NCI-H748 (cell line): ENCODE results near the gene CCDC191.
A peak's percentile ranks its signal among the peaks of the same experiment; 100 is the strongest.

Experiments
- DNase-seq: peaks from one replicate; lab custom pipeline; 2025; ENCODE audit not compliant: unreplicated experiment; lab: John Stamatoyannopoulos, UW

The CCDC191 gene, protein sequence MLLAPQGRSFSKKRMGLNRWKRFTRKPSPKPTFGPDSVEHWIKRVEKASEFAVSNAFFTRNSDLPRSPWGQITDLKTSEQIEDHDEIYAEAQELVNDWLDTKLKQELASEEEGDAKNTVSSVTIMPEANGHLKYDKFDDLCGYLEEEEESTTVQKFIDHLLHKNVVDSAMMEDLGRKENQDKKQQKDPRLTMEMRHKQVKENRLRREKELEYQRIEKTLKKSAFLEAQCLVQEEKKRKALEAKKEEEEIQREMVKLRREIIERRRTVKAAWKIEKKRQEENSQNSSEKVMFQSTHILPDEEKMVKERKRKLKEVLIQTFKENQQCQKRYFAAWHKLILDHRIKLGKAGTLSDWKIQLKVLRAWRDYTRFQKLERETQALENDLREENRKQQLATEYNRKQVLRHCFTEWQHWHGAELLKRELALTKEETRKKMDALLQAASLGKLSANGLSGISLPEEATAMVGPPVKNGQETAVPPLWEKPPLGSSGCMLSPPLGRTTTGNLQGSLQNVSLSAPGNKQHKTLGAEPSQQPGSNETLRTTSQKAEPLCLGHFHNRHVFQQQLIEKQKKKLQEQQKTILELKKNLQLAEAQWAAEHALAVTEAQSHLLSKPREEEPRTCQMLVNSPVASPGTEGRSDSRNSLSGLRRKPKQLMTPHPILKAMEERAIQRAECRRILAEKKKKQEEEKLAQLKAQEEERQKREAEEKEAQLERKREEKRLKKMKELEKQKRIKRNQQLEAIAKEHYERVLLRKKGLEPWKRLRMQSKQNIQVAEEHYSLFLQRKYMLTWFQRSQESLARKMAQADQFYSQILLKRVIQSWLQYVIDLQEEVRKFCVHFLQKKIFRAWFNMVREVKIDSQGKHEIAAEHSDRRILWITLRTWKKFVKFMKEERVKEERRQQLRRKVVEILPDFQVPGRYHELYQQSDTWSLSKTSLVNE

DNA sequence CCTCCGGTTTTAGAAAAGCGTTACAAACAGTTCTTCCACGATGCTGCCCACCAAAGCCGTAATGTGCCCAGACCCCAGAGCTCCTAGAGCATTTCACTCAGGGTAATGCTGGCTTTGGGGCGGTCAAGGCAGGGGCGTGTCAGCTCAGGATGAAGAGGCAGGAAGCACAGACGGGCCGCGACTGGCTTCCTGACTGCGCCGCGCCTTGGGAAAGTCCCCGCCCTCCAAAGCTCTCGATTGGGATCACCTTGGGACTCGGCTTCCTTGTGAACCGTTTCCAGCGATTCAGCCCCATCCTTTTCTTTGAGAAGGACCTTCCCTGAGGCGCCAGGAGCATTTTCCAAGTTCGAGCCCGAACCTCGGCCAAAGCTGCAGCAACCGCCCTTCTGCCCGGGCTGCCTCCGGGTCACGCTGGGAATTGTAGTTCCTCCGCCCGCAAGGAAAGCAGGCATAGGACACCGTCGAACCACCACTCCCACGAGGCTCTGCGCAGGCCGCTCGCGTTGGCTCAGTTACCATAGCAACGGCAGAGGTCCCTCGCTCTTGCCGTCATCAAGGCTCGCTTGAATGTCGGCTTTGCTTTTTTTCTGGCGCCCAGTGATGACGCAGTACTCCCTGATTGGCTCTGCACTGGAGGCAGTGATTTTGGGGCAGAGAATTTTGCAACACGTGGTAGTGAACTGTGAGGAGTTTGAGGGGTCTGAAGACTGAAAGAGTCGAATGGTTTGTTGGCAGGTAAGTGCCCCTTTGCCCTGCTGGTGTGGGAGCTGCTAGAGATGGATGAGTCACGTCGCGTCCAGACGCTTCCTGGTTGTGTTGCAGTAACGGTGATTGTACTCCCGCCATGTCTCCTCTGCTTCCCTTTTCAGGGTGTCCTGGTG, at the start of gene CCDC191, which contains the start of gene QTRT2:
Gene CCDC191, minus strand, starts transcription at position 397 of the 881 bp plus-strand sequence. Its CDS starts 60 bp downstream, at position 337.
Gene QTRT2, plus strand, starts transcription at position 608 of the 881 bp plus-strand sequence. CDS start 8,521 bp downstream, outside the sequence.
- DNase-seq: peak; percentile 98

DNA sequence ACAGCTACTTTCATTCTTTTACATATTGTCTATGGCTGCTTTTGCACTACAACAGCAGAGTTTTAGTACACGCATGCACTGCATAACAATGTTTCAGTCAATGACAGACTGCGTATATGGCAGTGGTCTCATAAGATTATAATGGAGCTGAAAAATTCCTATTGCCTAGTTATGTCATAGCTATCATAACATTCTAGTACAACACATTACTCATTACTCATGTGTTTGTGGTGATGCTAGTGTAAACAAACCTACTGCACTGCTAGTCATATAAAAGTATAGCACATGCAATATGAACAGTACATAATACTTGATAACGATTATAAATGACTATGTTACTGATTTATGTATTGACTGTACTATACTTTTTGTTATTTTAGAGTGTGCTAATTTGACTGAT, 48.1 kb upstream of the CCDC191 start:
- no peak for DNase-seq

DNA sequence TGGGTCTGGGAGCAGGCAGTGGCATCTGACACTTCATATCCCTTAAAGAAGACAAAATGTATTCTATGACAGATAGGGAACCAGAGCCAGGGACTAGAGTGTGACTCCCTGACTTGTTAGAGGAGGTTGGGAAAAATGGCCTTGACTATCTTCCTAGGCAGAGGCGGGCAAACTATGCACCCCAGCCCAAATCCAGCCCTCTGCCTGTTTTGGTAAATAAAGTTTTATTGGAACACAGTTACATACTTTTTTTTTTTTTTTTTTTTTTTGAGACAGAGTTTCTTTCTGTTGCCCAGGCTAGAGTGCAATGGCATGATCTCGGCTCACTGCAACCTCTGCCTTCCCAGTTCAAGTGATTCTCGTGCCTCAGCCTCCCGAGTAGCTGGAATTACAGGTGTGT, 47.5 kb upstream of the CCDC191 start:
- DNase-seq: no peak

DNA sequence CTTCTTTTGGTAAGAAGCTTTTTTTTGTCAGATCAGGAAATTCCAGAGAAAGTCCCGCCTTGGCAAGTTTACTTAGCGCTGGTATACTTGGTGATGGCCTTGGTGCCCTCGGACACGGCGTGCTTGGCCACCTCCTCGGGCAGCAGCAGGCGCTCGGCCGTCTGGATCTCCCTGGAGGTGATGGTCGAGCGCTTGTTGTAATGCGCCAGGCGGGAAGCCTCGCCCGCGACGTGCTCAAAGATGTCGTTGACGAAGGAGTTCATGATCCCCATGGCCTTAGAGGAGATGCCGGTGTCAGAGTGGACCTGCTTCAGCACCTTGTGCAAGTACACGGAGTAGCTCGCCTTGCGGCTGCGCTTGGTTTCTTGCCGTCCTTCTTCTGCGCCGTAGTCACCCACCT, 46.9 kb upstream of the CCDC191 start:
- DNase-seq: no peak

DNA sequence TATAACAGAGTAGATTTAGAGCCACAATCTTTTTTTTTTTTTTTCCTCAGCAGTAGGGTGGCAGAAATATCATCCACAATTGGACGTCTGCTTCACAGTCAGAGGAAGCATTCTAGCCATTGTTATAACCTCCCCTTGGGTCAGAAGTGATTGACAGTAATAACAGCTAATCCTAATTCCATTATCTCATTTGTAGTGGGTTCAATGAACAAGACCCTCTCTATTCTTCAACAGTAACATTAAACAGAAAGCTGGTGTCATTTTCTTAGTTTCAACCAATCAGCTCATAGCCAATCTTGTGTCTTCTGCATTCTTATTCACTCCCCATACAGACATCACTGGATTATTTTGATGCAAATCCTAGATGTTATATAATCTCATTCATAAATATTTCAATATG, 44.8 kb upstream of the CCDC191 start:
- no peak for DNase-seq

DNA sequence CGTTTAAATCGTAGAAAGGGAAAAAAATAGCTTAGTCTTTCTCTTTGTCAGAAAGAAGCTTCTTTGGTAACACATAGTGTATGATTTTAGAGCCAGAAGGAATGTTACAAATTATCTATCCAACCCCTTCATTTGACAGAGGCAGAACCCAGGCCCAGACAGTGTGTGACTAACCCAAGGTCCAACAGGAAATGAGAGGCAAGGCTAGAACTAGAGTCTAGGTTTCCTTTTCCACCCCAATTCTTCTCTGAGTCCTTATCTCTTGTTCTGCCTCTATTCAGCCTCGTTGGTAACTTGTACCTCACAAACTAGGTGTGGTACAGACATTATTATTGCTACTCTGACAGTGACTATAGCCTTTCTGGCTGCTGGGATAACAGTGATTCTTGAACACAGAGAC, 39.5 kb upstream of the CCDC191 start:
- no peak for DNase-seq

DNA sequence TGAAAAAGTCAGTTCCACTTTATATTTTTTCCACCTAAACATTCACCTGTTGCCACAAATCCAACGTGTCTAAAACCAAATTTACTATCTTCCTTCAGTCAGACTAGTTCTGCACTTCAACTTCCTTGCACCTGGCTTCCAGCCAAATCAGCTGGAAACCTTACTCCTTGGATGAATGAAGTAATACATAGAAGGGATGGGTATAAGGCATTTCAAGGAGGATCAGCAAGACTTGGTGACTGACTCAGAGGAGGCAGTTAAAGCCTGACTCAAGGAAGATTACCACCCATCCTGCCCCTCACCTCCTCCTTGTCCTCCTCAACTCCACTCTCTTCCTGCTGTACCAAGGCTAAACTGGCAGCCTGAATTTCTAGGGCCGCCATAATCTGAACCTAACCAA, 37.3 kb upstream of the CCDC191 start:
- no peak for DNase-seq

DNA sequence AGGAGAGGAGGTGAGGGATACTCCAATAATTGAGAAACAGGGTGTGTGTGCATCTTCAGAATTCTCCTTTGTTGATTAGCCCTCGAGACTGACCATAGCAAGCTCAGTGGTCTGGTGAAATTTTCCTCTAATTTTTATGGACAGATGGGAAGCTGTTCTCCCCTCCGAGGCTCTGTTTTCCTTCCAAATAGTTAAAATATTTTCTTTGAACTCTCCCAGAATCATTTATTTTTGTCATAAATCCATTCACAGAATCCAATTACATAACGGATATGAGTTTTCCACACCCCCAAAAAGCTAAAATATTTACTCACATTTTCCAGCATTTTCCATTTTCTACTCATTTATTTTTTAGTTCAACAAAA, 36.7 kb upstream of the CCDC191 start:
- DNase-seq: no peak

DNA sequence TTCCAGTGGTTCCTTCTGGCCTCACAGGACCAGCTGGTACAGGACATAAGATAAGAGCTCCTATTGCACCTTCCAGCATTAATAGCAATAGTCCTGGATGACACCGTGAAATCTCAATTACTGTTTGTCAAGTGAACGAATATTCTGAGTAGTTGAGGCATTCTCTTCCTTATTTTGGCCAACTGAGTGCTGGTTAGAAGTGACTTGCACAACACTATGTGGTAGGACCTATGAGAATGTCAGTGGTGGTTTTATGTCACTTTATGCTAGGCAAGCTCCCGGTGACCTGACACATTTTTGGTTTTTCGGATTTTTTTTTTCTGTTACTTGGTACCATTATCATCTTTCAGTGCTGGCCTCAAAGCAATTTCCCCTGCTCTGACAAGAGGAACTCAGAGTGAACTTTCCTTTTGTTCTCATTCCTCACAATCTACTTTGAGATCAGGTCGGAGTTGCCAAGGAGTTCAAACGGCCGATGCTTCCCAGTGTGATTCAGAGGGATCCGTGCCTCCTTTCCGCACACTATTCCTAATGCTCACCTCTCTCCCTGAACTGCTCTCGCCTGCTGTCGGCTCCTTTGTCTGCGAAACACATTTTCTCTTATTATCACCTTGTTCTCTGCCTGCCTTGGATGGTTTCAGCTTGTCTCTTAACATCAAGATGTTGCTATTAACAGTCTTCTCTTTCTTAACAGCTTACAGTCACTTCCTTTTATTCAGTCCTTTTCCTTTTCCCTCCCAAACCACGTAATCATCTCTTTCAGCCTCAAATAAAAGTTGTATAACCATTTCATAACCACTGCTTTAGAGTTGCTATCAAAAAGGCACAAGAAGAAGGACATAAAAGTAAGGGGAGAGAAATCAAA, 36.1 kb upstream of the CCDC191 start:
- DNase-seq: no peak

DNA sequence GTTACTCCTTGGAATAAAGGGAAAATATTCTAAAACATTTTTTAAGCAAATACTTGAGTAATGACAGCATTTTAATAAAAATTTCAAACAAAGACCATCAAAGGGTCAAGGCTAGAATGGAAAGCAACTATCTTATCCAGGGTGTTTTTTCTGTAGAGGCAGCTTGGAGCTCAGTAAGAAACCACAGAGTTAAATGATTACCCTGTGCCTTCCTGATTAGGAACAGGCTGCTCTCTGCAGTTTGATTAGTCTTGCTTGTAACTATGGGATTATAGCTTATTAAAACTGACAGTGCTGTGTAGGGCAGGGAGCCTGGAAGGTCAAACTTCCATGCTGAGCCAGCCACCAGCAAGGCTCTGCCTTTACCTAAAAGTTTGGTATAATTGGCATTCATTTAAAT, 33.3 kb upstream of the CCDC191 start:
- no peak for DNase-seq

DNA sequence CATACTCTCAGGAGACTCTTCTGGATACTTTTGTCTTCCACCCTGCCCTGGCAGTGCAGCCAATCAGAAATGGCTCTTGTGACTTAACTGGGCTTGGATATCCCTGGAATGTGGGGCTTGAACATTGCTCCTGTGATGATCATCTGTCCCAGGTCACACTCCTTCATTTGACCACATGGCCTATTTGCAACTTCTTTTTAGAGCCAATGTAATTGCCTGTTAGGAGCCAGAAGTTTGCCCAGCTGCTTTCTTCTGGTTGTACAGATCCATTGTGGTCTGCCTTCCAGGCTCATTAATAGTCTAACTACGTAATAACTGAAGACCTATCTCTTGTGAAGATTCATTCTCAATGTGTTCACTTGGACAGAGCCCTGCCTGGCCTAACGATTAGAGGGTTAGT, 30.0 kb upstream of the CCDC191 start:
- no peak for DNase-seq

DNA sequence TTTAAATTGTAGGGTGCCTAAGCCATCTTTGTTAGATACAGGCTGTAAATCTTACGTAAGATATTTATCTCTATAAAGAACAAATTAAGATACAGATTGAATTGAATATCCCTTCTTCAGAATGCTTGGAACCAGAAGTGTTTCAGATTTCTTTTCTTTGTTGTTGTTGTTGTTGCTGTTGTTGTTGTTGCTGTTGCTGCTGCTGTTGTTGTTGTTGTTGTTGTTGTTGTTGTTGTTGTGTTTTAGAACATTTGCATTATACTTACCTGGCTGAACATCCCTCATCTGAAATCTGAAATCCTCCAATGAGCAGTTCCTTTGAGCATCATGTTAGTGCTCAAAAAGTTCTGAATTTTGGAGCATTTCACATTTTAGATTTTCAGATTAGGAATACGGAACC, 26.8 kb upstream of the CCDC191 start:
- DNase-seq: no peak

DNA sequence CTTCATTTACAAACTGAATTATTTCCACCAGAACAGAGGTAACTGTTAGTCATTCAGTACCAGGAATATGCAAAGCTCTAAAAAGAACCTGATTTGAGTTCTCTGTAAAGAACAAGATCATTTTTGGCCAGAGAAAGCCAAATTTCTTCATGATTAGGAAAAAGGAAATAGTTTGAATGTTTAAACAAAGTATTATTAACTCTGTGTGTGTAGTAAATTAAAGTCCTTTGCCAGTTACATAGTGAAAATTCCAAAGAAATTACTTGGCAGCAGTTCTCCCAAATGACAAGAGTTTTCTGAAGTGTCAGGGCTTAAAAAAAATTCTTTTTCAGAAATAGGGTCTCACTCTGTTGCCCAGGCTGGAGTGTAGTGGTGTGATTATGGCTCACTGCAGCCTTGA, 24.7 kb upstream of the CCDC191 start:
- DNase-seq: no peak

DNA sequence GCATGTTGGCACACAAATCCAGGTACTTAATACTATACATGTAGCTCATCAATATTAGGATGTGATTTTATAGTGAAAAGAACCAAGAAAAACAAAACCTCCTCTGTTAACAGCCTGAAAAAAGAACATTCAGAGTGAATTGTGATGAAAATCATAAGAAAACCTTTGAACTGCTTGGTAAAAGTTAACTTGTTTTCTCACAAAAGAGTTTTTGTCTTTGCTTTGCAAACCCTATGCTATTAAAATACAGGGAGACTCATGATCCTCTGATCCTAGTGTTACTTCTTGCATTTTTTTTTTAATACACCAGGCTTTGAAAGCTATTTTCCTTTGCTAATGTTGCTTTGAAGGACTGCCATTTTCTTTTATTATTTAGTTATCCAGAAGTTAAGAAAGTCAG, 23.9 kb upstream of the CCDC191 start:
- no peak for DNase-seq

DNA sequence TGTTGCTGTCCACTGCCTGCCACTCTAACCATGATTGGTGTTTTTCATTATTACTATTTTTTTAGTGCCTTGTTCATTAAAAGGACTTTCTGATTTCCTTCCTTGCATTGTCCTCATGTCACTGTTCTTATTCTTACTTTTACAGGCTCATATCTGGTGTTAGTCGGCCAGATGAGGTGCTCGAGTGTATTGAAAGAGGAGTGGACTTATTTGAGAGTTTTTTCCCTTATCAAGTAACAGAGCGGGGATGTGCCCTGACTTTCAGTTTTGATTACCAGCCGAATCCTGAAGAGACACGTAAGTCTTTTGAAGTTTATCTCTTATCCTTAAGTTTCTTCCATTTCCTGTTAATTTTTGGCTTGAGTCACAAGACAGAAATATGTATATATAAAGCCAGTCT, 23.4 kb upstream of the CCDC191 start:
- no peak for DNase-seq

DNA sequence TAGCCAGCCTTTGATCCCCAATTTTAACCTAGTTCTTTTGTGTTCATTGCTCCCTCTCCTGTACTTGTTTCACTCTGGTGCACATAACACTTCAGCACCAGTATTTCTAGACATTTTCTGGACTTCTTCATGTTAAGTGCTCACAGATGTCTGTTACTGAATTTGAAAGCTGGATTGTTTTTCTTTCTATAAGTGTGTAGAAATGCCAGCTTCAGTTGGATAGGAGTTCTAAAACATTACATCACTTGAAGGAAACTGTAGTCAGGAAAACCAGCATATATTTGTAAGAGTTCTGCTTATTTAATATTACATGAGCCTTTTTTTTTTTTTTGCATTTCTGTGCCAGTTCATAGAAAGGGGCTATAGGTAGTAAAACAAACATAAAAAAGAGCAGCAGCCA, 21.8 kb upstream of the CCDC191 start:
- DNase-seq: no peak

DNA sequence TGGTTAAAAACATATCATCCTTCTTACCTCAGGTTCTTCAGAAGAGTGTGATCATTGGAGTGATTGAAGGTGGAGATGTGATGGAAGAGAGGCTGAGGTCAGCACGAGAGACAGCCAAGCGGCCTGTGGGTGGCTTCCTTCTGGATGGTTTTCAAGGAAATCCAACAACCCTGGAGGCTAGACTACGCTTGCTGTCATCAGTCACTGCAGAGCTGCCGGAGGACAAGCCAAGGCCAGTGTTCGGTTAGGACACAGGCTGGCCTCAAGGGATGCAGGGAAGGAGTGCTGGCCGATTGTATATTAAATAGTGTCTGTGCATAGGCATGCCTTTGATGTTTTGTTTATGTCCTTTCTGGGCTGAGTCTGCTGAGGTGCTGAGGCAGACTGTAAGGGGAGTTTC, 20.4 kb upstream of the CCDC191 start:
- DNase-seq: no peak

DNA sequence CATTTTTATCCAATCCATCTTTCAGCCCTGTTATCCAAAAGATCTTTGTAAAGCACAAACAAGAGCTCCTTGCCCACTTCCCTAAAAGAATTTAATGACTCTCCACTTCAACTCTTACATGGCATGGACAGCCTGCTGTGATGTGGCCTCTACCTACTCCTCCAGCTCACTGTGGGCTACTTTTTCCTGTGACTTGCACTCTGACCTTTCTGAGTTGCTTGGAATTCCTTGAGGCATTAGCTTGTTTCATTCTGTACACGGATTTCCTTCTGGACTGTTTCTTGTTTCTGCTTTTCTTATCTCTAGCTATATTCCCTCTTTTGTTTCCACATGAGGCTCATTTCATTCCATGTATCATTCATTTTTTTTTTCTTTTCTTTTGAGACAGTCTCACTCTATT, 15.5 kb upstream of the CCDC191 start:
- DNase-seq: no peak

DNA sequence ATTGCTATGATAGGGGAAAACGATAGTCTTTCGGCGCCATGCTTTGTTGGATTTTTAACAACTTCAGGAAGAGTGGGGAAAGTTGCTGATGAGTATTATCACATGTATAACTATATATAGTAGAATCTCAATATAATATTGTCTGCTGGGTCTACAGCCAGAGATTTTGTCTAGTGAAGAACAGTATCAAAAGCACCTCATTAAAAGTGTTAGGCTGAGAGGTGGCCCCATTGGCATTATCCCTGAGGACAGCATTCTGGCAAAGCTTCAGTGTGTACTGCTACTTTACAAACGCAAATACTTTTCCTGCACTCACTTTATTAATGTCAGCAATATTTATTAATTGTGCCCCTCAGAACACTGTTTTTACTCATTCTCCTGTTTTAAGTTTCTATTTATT, 12.0 kb upstream of the CCDC191 start:
- no peak for DNase-seq

DNA sequence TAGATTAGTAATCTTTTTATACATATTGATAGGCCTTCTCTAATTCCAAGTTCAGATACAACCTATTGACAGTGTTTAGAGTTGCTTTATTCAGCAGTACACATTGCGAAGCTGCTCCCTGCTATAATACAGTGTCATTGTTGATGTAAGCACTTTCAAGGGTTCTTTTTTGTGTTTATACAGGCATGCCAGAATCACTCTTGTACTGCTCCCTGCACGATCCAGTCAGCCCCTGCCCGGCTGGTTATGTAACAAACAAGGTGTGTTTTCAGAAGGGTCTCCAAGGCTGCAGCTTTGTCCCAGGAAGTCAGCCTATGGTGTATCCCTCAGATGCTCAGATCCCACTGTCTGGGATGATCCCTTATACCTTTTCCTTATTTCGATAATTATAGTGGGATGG, 11.5 kb upstream of the CCDC191 start:
- no peak for DNase-seq
